Activated CD4-positive, alpha-beta memory T cell treated with anti-CD3 and anti-CD28 coated beads, Interleukin-2, amount 10 ng/mL, durations not matched to agents 7 days and 5 days (primary cell): ENCODE results near the gene RASGRF2. TPM values are rescaled to one million over a fixed set of nuclear protein-coding genes. Genes with fewer than 3 reads are reported as not detected.
"Not testable (repeated sequence)": the region's sequence is repeated elsewhere in the genome, so short reads cannot be mapped to it uniquely, and the experiment has no call there.

ENCODE experiments used
- CTCF ChIA-PET: fragments of 350-600 bp; sonication (Branson Sonifier 250); formaldehyde crosslinking; loops from one replicate; lab custom pipeline; 2021; ENCODE audit warnings: antibody characterized with exemption, inconsistent platforms; lab: Charles Lee
- POLR2A ChIA-PET: fragments of 350-600 bp; sonication (Branson Sonifier 250); formaldehyde crosslinking; loops from one replicate; lab custom pipeline; 2021; ENCODE audit warnings: antibody characterized with exemption; lab: Charles Lee
- DNase-seq: peaks from one replicate; pipeline ENCODE4 v3.0.0-alpha.2; 2020
- H3K27ac Mint-ChIP-seq: one replicate; pipeline ENCODE4 v1.8.0; 2021; ENCODE audit warnings: mild to moderate bottlenecking, mixed read lengths
- H3K27me3 Mint-ChIP-seq: one replicate; pipeline ENCODE4 v1.8.0; 2021; ENCODE audit warnings: mixed read lengths
- H3K36me3 Mint-ChIP-seq: one replicate; pipeline ENCODE4 v1.8.0; 2021; ENCODE audit warnings: low read depth, mixed read lengths
- H3K4me1 Mint-ChIP-seq: one replicate; pipeline ENCODE4 v1.8.0; 2021; ENCODE audit warnings: mixed read lengths
- H3K4me3 Mint-ChIP-seq: one replicate; pipeline ENCODE4 v1.8.0; 2021; ENCODE audit warnings: mild to moderate bottlenecking, mixed read lengths
- H3K9me3 Mint-ChIP-seq: one replicate; pipeline ENCODE4 v1.8.0; 2021; ENCODE audit warnings: mixed read lengths
- total RNA-seq, 2 experiments: library from RNA; stranded (reverse); gene quantifications; one replicate each; pipeline ENCODE4 v1.2.3, GENCODE V29; 2021

RASGRF2 gene
- total RNA-seq, 2 experiments from 2014 or later = 2.4 to 3.3 TPM

DNA sequence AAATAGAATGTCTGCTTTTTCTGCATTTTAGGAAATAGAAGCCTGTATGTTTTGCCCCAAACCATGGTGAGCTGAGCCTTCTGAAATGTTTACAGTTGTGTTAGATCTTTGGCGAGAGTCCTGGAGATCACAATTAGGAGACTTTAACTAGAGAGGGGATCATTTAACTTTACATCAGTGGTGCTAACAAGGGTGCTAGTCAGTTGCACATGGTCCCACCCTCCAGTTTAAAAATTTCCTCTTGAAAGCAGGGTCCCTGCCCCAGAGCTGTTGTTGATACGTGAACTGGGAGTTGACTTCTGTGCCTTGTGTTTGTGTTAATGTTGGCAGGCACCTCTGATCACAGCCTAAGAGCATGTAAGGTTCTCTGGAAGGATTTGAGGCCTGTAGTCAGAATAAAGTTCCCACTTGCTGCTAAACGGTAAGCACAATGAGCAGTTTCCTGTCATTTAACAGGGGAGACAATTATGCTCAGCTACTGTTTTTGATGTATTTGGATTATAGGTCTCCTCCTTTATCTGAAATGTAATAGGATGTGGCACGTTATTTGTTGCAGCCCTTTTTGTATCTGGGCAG, 43.7 kb downstream of the RASGRF2 start:
- H3K36me3 Mint-ChIP-seq = peaks cover 5% of the 10 kb centered on the region
- H3K4me1 Mint-ChIP-seq = peaks cover 35% of the 10 kb centered on the region
- no peak for DNase-seq
- H3K27me3 Mint-ChIP-seq = no peaks in the 10 kb centered on the region
- ChIA-PET POLR2A (no interaction called here), CTCF (no interaction called here)
- no peak overlapping the region for H3K4me3 Mint-ChIP-seq
- H3K27ac Mint-ChIP-seq = no peak overlapping the region
- no peaks in the 10 kb centered on the region for H3K9me3 Mint-ChIP-seq

DNA sequence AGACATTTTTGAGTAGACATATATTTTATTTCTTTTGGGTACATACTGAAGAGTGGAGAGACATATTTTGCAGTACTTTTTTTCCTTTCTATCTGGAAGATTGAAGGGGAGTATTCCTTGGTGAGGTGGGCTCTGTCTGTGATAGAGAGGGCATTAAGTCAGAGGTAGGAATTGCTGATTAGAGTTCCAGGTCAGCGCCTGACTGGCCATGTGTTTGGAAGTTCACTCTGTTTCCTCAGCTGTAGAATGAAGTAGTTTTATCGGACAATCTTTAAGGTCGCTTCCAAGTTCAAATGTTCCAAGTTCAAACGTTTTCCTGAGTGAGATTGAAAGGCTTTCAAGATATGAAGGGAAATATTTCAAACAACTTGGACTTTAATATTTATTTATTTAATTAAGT, 45.5 kb downstream of the RASGRF2 start:
- no peak for DNase-seq
- no peaks in the 10 kb centered on the region for H3K27me3 Mint-ChIP-seq
- CTCF ChIA-PET = interaction anchor here (1.7 kb wide), 1 partner anchor 50 kb away, joined by 3 read pairs; no protein-coding TSS in a partner anchor
- H3K36me3 Mint-ChIP-seq = peaks cover 5% of the 10 kb centered on the region
- H3K9me3 Mint-ChIP-seq = no peaks in the 10 kb centered on the region
- POLR2A ChIA-PET = no interaction called here
- no peak overlapping the region for H3K4me3 Mint-ChIP-seq
- H3K4me1 Mint-ChIP-seq = peaks cover 34% of the 10 kb centered on the region
- no peak overlapping the region for H3K27ac Mint-ChIP-seq

DNA sequence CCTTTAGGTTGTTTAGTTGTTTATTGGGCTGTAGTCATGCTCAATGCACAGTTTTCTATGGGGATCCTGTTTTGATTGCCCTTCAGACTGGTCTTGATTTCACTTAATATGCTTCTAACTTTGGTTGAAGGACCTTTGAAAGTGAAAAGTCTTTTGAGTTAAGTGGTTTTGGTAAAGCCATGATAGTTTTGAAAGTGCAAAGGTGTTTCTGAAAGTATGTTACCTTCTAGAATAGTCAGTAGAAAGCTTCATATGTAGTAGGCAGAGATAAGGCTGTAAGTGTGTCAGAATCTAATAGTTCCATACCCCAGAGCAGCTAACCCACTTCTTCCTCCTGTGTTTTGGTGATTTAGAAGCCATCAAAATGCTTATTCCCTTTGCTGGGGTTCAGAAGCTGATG, 46.1 kb downstream of the RASGRF2 start:
- Mint-ChIP-seq H3K27ac (peak overlapping the region; percentile 83), H3K9me3 (no peaks in the 10 kb centered on the region), H3K27me3 (no peaks in the 10 kb centered on the region), H3K36me3 (peaks cover 5% of the 10 kb centered on the region), H3K4me1 (peaks cover 34% of the 10 kb centered on the region), H3K4me3 (peak overlapping the region; percentile 66)
- ChIA-PET CTCF (interaction anchor here (0.6 to 1.7 kb wide), 2 partner anchors 51 to 84 kb away, joined by 3 read pairs; no protein-coding TSS in a partner anchor), POLR2A (interaction anchor here (1.5 to 1.9 kb wide), 2 partner anchors 10 to 250 kb away, joined by 7 to 9 read pairs; no protein-coding TSS in a partner anchor)
- no peak for DNase-seq

DNA sequence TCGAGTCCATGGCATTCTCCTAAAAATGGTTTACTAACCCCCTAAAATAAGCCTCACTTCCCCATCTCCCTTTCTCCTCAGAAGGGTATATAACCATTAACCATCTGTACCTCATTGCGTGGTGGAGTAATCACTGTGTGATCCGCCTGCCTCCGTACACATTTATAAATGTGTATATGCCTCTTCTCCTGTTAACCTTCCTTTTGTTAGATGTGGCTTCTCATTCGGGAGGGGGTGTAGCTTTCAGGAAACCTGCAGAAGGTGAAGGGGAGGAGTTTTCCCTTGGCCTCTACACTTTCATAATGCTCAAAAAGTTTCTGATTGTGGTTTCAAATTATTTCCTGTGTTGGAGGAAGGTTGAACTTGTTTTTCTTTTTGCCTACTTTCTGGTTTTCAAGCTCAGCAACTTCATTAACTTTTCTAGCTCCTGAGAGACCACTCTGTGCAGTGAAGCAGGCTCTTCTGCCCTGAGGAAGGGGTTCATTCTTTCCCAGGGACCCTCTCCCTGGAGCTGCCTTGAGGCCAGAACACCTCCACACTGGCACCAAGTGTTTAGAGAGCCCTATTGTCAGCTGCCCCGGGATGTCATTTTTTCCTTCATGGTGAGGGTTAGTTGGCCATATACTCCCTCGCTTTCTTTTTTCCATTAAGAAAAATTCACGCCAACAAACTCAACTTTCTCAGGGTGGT, 46.9 kb downstream of the RASGRF2 start:
- Mint-ChIP-seq H3K4me1 (peaks cover 34% of the 10 kb centered on the region), H3K9me3 (no peaks in the 10 kb centered on the region), H3K27ac (peak overlapping the region; percentile 83), H3K27me3 (no peaks in the 10 kb centered on the region), H3K4me3 (peak overlapping the region; percentile 66), H3K36me3 (peaks cover 5% of the 10 kb centered on the region)
- DNase-seq = peak; percentile 36
- CTCF ChIA-PET = interaction anchor here (0.7 to 1.7 kb wide), 4 partner anchors 10 to 52 kb away, joined by 3 to 8 read pairs (median 3); no protein-coding TSS in a partner anchor
- POLR2A ChIA-PET = interaction anchor here (0.8 to 1.9 kb wide), 8 partner anchors 9 to 352 kb away, joined by 3 to 9 read pairs (median 4); partner anchors contain the start of genes DHFR, RASGRF2 and ZCCHC9

DNA sequence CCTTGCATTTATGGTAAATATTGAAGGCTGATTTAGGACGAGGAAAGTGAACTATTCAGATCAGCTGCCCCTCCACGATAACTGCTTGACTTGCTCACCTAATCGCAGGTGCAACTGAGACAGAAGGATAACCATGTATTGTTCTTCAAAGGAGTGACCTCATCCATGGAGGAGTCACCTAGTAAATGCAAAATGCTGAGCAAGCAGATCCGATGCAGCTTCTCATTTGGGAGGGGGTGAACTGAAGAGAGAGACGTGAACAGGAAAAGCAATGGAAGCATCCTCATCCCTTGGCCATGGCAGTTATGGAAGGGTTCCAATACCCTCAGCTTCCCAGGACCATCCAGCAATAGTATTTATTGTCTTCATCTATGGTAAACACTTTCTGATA, 47.5 kb downstream of the RASGRF2 start:
- Mint-ChIP-seq H3K9me3 (no peaks in the 10 kb centered on the region), H3K4me3 (peak overlapping the region; percentile 66), H3K27me3 (no peaks in the 10 kb centered on the region), H3K4me1 (peaks cover 34% of the 10 kb centered on the region), H3K36me3 (peaks cover 5% of the 10 kb centered on the region), H3K27ac (peak overlapping the region; percentile 83)
- DNase-seq = peak; percentile 26
- POLR2A ChIA-PET = interaction anchor here (0.8 to 1.9 kb wide), 9 partner anchors 8 to 352 kb away, joined by 3 to 9 read pairs (median 3); partner anchors contain the start of genes DHFR, RASGRF2 and ZCCHC9
- CTCF ChIA-PET = interaction anchor here (0.7 to 1.7 kb wide), 4 partner anchors 10 to 52 kb away, joined by 3 to 8 read pairs (median 3); no protein-coding TSS in a partner anchor

DNA sequence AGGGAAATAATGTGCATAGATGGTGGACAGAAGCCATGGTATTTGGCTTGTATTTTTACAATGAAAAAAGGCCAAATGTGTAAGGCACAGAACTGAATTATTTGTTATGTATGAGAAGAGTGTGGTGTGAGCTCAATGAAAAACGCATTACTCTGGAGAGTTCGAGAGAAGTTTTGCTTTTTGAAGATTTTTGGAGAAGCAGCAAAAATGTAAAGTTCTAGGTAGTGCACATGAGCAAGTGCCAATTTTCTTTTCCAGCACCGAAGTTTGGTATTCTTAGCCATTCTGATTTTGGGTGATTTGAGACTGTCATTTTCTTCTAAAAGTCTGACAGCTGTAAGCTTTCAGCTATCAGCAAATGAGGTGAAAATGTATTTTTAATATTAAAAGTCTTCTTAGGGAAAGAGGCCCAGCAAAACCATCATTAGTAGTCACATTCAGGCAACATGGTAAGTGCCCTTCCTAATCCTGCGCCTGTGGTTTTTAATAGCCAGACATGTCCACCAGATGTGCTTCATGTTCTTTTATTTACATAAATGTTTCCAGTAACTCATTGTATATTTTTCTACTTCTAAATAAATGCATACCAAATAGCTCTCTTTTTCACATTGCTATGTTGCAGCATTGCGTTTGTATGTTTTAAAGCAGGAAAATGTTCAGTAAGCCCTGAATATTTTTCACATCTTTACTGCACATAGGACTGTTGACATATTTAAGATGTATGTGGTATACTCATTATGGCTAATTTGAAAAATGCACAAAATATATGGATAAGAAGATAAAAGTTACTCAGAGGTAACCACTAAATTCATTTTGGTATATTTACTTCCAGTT, 50.4 kb downstream of the RASGRF2 start:
- Mint-ChIP-seq H3K4me1 (peaks cover 25% of the 10 kb centered on the region), H3K4me3 (no peak overlapping the region), H3K9me3 (no peaks in the 10 kb centered on the region), H3K27me3 (no peaks in the 10 kb centered on the region), H3K27ac (no peak overlapping the region), H3K36me3 (peaks cover 1% of the 10 kb centered on the region)
- no peak for DNase-seq
- ChIA-PET CTCF (no interaction called here), POLR2A (interaction anchor here (0.8 to 1.2 kb wide), 3 partner anchors 11 to 265 kb away, joined by 3 read pairs; no protein-coding TSS in a partner anchor)

DNA sequence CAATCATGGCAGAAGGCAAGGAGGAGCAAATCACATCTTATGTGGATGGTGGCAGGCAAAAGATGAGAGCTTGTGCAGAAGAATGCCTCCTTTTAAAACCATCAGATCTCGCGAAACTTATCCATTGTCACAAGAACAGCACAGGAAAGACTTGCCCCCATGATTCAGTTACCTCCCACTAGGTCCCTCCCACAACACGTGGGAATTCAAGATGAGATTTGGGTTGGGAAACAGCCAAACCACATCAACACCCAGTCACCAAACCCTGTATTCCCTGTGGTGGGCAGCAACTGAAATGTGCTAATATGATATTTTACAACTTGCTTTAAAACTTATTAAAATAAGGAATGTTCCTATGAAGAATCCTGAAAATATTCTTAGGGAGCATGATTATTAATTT, 54.2 kb downstream of the RASGRF2 start:
- Mint-ChIP-seq H3K27ac (no peak overlapping the region), H3K36me3 (no peaks in the 10 kb centered on the region), H3K4me3 (no peak overlapping the region), H3K9me3 (no peaks in the 10 kb centered on the region), H3K27me3 (no peaks in the 10 kb centered on the region), H3K4me1 (peaks cover 7% of the 10 kb centered on the region)
- DNase-seq = no peak
- ChIA-PET CTCF (no interaction called here), POLR2A (no interaction called here)

DNA sequence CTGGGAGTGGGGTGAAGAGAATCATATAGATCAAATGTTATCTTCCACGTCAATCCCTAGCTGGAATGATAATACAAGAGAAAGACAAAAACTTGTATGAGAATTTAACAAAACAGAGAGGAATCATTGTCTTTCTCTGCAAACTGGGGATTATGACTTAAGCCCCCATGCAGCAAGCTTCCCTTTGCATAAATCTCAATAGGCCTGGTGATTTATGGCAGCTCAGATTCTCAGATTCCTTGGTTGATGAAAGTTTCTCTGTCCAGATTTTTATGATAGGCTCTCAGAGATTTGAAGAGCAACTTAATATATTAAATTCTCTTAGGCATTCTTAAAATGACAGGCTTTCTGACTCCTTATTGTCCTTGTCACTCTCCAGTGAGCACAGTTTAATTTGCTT, 56.0 kb downstream of the RASGRF2 start:
- H3K27me3 Mint-ChIP-seq = no peaks in the 10 kb centered on the region
- POLR2A ChIA-PET = interaction anchor here (2.7 kb wide), 1 partner anchor 9 kb away, joined by 7 read pairs; no protein-coding TSS in a partner anchor
- H3K4me1 Mint-ChIP-seq = peaks cover 7% of the 10 kb centered on the region
- no peak overlapping the region for H3K27ac Mint-ChIP-seq
- DNase-seq = no peak
- H3K36me3 Mint-ChIP-seq = no peaks in the 10 kb centered on the region
- no peak overlapping the region for H3K4me3 Mint-ChIP-seq
- H3K9me3 Mint-ChIP-seq = no peaks in the 10 kb centered on the region
- CTCF ChIA-PET = interaction anchor here (1.3 kb wide), 1 partner anchor 91 kb away, joined by 3 read pairs; no protein-coding TSS in a partner anchor

DNA sequence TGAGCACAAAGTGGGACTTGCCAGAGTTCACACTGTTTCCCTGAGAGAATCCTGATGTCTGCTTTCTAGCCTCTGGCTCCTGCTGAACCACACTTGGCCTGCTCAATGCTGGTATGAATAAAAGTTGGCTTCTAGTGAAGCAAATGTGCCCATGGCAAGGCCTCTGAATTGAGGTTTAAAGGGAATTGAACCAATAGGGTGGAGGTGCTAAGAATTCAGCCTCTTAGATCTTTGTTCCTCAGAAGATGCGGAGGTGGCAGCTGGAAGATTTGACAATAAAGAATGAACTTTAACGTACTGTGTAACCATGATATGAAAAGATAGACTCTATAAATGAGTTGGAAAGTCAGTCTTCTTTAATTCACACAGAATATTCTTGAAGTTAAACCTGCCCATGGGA, 57.2 kb downstream of the RASGRF2 start:
- Mint-ChIP-seq H3K27me3 (no peaks in the 10 kb centered on the region), H3K4me1 (peaks cover 10% of the 10 kb centered on the region), H3K36me3 (no peaks in the 10 kb centered on the region), H3K9me3 (no peaks in the 10 kb centered on the region), H3K27ac (no peak overlapping the region), H3K4me3 (no peak overlapping the region)
- ChIA-PET POLR2A (interaction anchor here (2.7 kb wide), 1 partner anchor 10 kb away, joined by 7 read pairs; no protein-coding TSS in a partner anchor), CTCF (interaction anchor here (0.9 kb wide), 1 partner anchor 91 kb away, joined by 3 read pairs; no protein-coding TSS in a partner anchor)
- DNase-seq = no peak

DNA sequence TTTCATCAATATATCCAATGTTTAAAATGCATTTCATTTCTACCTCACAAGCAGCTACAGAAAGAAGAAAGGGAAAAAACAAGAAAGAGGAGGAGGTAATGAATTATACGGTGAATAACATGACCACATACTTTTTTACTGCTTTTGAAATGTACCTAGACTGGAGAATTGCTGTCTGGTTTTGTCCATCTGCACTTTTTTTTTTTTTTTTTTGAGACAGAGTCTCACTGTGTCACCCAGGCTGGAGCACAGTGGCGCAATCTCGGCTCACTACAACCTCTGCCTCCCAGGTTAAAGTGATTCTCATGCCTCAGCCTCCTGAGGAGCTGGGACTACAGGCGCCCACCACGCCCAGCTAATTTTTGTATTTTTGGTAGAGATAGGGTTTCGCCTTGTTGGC, 58.4 kb downstream of the RASGRF2 start:
- DNase-seq, H3K4me3 Mint-ChIP-seq, H3K9me3 Mint-ChIP-seq, H3K27me3 Mint-ChIP-seq, CTCF ChIA-PET, H3K36me3 Mint-ChIP-seq, H3K27ac Mint-ChIP-seq: not testable (repeated sequence)
- POLR2A ChIA-PET = interaction anchor here (0.8 kb wide), 1 partner anchor 11 kb away, joined by 3 read pairs; no protein-coding TSS in a partner anchor
- peaks cover 13% of the 10 kb centered on the region for H3K4me1 Mint-ChIP-seq

DNA sequence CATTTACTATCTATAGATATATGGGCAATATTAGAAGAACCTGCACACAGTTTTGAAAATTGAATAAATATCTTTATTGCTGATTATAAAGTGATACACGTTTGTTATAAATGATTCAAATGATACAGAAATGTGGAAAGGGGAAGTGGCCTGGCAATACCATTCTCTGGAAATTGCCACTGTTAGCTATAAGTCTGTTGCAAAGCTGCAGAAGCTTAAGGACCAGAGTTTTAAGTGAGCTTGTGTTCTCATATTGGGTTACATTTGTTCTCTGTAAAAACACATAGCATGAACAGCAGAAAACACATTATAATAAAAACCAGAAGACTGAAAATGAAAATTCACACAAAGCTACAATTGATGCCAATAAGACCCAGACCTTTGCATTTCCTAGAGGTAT, 59.6 kb downstream of the RASGRF2 start:
- Mint-ChIP-seq H3K4me3 (no peak overlapping the region), H3K9me3 (no peaks in the 10 kb centered on the region), H3K4me1 (peaks cover 13% of the 10 kb centered on the region), H3K27me3 (no peaks in the 10 kb centered on the region), H3K36me3 (no peaks in the 10 kb centered on the region), H3K27ac (no peak overlapping the region)
- DNase-seq = no peak
- ChIA-PET POLR2A (no interaction called here), CTCF (no interaction called here)

DNA sequence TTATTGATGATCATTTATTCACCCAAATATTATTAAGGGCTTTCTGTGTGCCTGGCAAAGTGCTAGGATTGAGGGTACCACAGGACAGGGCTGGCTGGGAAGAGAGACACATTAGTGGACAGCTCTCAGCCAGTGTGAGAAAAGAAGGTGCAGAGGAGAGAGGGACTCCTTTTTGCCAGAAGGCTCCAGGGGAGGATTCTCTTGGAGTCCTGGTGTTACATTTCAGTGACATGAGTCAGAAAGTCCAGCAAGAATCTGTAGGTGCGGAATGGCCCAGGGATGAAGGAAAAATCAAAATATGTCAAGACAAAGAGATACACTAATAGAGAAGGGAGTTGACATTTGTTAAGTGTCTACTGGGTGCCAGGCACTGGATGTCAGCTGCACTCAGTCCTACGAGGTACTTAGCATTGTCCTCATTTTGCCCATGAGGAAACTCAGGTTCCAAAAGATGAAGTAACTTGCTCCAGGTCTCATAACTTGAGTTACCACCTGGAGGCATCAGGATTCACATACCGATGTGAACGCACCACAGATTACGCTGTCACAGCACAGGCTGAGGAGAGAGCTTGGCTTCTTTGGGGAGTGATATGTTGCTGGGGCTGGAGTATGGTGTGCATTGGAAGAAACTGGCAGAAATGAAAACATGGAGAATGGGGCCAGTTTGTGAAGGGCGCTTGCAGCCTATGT, 60.5 kb downstream of the RASGRF2 start:
- Mint-ChIP-seq H3K4me1 (peaks cover 13% of the 10 kb centered on the region), H3K4me3 (no peak overlapping the region)

More for the DNA sequence above, 60.5 kb downstream of the RASGRF2 start:
- POLR2A ChIA-PET = no interaction called here
- Mint-ChIP-seq H3K27ac (no peak overlapping the region), H3K9me3 (no peaks in the 10 kb centered on the region), H3K36me3 (no peaks in the 10 kb centered on the region), H3K27me3 (no peaks in the 10 kb centered on the region)
- CTCF ChIA-PET = no interaction called here
- no peak for DNase-seq
